Liver (tissue), 3 donors: ENCODE measurements around the gene IP6K3.

Experiments
- JUND ChIP-seq, 2 donors: IDR thresholded peaks; 2 replicates each; pipeline ENCODE4 v1.6.1; 2016; ENCODE audit warnings: antibody characterized with exemption in 2 of 2
- RXRA ChIP-seq, 2 donors: IDR thresholded peaks; 2 replicates each; pipeline ENCODE4 v1.6.1; 2017 to 2018; ENCODE audit warnings: antibody characterized with exemption in 2 of 2, mild to moderate bottlenecking in 1 of 2
- TAF1 ChIP-seq: conservative IDR thresholded peaks from 2 replicates; pipeline ENCODE4 v1.6.1; 2016; ENCODE audit warnings: antibody characterized with exemption, mild to moderate bottlenecking
- TF ChIP-seq, protein P1 (sequence below): fragments of 150-350 bp; IDR thresholded peaks from 2 replicates; pipeline ENCODE4 v1.5.1; 2017; ENCODE audit warnings: improper control_type of control experiment, low read depth, low read length; ENCODE audit not compliant: missing input control
- TF ChIP-seq, protein P2 (sequence below): IDR thresholded peaks from 2 replicates; pipeline ENCODE4 v1.6.1; 2016; ENCODE audit warnings: antibody characterized with exemption
- donor health status: healthy.
- donor health status: healthy.

DNA sequence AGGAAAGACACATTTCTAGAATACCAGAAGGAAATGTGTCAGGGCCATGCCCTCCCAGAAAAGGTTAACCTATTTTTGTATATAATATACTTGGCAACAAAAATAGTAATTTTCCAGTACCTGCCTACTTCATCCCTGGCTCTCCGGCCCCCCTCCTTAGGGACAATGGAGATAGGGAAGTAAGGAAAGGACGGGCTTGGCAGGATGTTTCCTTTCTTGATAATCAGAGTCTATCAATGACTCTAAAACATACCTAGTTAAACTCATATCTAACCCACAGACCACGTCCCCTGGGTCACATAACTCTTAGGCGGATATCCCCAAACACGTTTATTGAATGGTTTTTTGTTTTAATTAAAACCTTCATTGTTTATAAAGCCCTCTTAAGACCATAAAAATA lies 47.0 kb downstream of the IP6K3 start:
- TF ChIP-seq, protein P1, sequence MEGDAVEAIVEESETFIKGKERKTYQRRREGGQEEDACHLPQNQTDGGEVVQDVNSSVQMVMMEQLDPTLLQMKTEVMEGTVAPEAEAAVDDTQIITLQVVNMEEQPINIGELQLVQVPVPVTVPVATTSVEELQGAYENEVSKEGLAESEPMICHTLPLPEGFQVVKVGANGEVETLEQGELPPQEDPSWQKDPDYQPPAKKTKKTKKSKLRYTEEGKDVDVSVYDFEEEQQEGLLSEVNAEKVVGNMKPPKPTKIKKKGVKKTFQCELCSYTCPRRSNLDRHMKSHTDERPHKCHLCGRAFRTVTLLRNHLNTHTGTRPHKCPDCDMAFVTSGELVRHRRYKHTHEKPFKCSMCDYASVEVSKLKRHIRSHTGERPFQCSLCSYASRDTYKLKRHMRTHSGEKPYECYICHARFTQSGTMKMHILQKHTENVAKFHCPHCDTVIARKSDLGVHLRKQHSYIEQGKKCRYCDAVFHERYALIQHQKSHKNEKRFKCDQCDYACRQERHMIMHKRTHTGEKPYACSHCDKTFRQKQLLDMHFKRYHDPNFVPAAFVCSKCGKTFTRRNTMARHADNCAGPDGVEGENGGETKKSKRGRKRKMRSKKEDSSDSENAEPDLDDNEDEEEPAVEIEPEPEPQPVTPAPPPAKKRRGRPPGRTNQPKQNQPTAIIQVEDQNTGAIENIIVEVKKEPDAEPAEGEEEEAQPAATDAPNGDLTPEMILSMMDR: no peak
- TF ChIP-seq TAF1 (no peak), RXRA (IDR thresholded peaks at IDR 0.05) (no peak), JUND (IDR thresholded peaks at IDR 0.05) (no peak)
- TF ChIP-seq, protein P2, sequence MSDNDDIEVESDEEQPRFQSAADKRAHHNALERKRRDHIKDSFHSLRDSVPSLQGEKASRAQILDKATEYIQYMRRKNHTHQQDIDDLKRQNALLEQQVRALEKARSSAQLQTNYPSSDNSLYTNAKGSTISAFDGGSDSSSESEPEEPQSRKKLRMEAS: no peak
